GM18907 (cell line): ENCODE measurements around the gene CTR9.

ENCODE experiments used
- ATAC-seq: cut with Tn5 transposase; IDR thresholded peaks from one replicate; pipeline ENCODE4 v1.9.1; 2021; ENCODE audit warnings: mild to moderate bottlenecking, moderate library complexity; ENCODE audit not compliant: unreplicated experiment

CTR9 gene

GRCh38 chr11:10742460-10743208, 8.4 kb upstream of the CTR9 start:
- ATAC-seq = no peak

- no peak for ATAC-seq
Observed at GRCh38 chr11:10743354-10744000, 7.6 kb upstream of the CTR9 start.

GRCh38 chr11:10744206-10744605, 6.8 kb upstream of the CTR9 start:
- no peak for ATAC-seq

- no peak for ATAC-seq
Observed at GRCh38 chr11:10746871-10747270, 4.2 kb upstream of the CTR9 start.

- ATAC-seq = no peak
Observed at GRCh38 chr11:10747733-10748132, 3.3 kb upstream of the CTR9 start.

GRCh38 chr11:10749476-10749875, 1.6 kb upstream of the CTR9 start:
- ATAC-seq = no peak

GRCh38 chr11:10751581-10751940, 515 bp downstream of the CTR9 start:
- peak; percentile 42 for ATAC-seq

- no peak for ATAC-seq
Observed at GRCh38 chr11:10752061-10752460, 1.0 kb downstream of the CTR9 start.

GRCh38 chr11:10752486-10752885, 1.4 kb downstream of the CTR9 start:
- no peak for ATAC-seq

GRCh38 chr11:10758957-10759356, 7.9 kb downstream of the CTR9 start:
- ATAC-seq = no peak

GRCh38 chr11:10761085-10761698, 10.1 kb downstream of the CTR9 start:
- ATAC-seq = no peak

GRCh38 chr11:10762185-10762584, 11.1 kb downstream of the CTR9 start:
- ATAC-seq = peak; percentile 77

GRCh38 chr11:10762913-10763421, 11.9 kb downstream of the CTR9 start:
- peak; percentile 59 for ATAC-seq

GRCh38 chr11:10763766-10764165, 12.7 kb downstream of the CTR9 start:
- ATAC-seq = no peak

GRCh38 chr11:10764412-10764811, 13.4 kb downstream of the CTR9 start:
- ATAC-seq = no peak

- peak; percentile 38 for ATAC-seq
Observed at GRCh38 chr11:10770626-10771254, 19.7 kb downstream of the CTR9 start.

- ATAC-seq = no peak
Observed at GRCh38 chr11:10771457-10771856, 20.4 kb downstream of the CTR9 start.

GRCh38 chr11:10774811-10775210, 23.8 kb downstream of the CTR9 start:
- ATAC-seq = no peak

- ATAC-seq = no peak
Observed at GRCh38 chr11:10777393-10777793, 26.3 kb downstream of the CTR9 start.

GRCh38 chr11:10777806-10778205, 26.8 kb downstream of the CTR9 start:
- no peak for ATAC-seq

- ATAC-seq = no peak
Observed at GRCh38 chr11:10778217-10778970, 27.3 kb downstream of the CTR9 start.
